SK-N-SH treated with all-trans-retinoic acid at 6 μM for 48 hours (cell line): ENCODE measurements around the gene FGF5.

ENCODE experiments used
- ARNTL ChIP-seq: fragments of 450-650 bp; formaldehyde crosslinking; IDR thresholded peaks from 2 replicates; pipeline ENCODE4 v1.5.0; 2020; ENCODE audit warnings: low read depth, mild to moderate bottlenecking, moderate library complexity, borderline replicate concordance
- GLIS3 ChIP-seq: fragments of 250-450 bp; sonication (Bioruptor Pico); IDR thresholded peaks from 2 replicates; pipeline ENCODE4 v1.5.0; 2020; ENCODE audit warnings: mild to moderate bottlenecking, moderate library complexity
- PATZ1 ChIP-seq: fragments of 250-450 bp; sonication (Bioruptor Pico); IDR thresholded peaks from 2 replicates; pipeline ENCODE4 v1.8.0; 2020; ENCODE audit warnings: mild to moderate bottlenecking, moderate library complexity, borderline replicate concordance
- RARB ChIP-seq: fragments of 250-450 bp; sonication (Bioruptor Pico); IDR thresholded peaks from 2 replicates; pipeline ENCODE4 v1.8.0; 2021; ENCODE audit warnings: mild to moderate bottlenecking, moderate library complexity

DNA sequence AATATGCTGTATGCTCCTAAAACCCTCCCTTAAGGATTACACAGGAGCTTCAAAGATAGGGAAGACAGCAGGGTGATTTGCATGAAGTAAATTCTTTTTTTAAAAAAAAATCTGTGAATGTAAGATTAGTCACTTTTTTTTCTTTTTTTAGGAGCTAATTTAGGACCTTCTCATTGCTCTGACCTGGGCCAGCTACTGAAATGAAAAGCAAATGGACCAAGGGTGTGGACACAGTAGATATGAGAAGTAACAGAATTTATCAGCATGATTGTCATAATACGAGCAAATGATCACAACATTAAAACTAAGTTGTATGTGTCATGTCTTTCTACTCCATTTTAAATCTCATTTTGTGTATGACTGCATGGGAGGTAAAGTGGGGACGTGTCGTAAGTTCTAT, 6.6 kb upstream of the FGF5 start:
- TF ChIP-seq ARNTL (no peak), PATZ1 (CRISPR knock-in tag) (no peak), GLIS3 (CRISPR knock-in tag) (no peak), RARB (CRISPR knock-in tag) (no peak)
